AG04450 (cell line): ENCODE results near the gene CNEP1R1. TPM values are rescaled to one million over a fixed set of nuclear protein-coding genes. Genes with fewer than 3 reads are reported as not detected.

ENCODE experiments used
- CTCF ChIA-PET: fragments of 300-600, 350-600 bp; formaldehyde crosslinking; extraction: SDS; loops from one replicate; lab custom pipeline; 2022; ENCODE audit warnings: antibody characterized with exemption, inconsistent platforms; lab: Charles Lee
- POLR2A ChIA-PET: fragments of 350-600 bp; formaldehyde crosslinking; extraction: SDS; loops from one replicate; lab custom pipeline; 2021; ENCODE audit warnings: antibody characterized with exemption, inconsistent platforms; lab: Yijun Ruan, JAX
- DNase-seq: peaks from one replicate; pipeline ENCODE4 v3.0.0-alpha.2; 2011; ENCODE audit warnings: low read depth, low spot score
- H3K27ac ChIP-seq: one replicate; pipeline ENCODE4 v1.5.1; 2012; ENCODE audit warnings: low read depth, low read length, control low read depth
- H3K27me3 ChIP-seq: one replicate; pipeline ENCODE4 v1.6.0; 2012; ENCODE audit warnings: low read length; ENCODE audit not compliant: control insufficient read depth, insufficient read depth
- H3K4me3 ChIP-seq: 2 replicates; pipeline ENCODE4 v1.5.1; 2011; ENCODE audit warnings: mild to moderate bottlenecking, low read depth, low read length, control low read depth
- H3K9me3 ChIP-seq: 2 replicates; pipeline ENCODE4 v1.5.1; 2012; ENCODE audit warnings: low read length; ENCODE audit not compliant: control insufficient read depth, insufficient read depth
- polyA plus RNA-seq: library from polyadenylated mRNA; depleted of rRNA; stranded (reverse); fragments of >200 nt; gene quantifications from 2 replicates; pipeline ENCODE4 v1.2.3, GENCODE V29; 2011
- TF ChIP-seq, protein P1 (sequence below): IDR thresholded peaks from 2 replicates; pipeline ENCODE4 v1.5.1; 2011; ENCODE audit warnings: low read depth, low read length, control low read depth, inconsistent platforms

The CNEP1R1 gene
- polyA plus RNA-seq, 1 experiment: 33.0 TPM

DNA sequence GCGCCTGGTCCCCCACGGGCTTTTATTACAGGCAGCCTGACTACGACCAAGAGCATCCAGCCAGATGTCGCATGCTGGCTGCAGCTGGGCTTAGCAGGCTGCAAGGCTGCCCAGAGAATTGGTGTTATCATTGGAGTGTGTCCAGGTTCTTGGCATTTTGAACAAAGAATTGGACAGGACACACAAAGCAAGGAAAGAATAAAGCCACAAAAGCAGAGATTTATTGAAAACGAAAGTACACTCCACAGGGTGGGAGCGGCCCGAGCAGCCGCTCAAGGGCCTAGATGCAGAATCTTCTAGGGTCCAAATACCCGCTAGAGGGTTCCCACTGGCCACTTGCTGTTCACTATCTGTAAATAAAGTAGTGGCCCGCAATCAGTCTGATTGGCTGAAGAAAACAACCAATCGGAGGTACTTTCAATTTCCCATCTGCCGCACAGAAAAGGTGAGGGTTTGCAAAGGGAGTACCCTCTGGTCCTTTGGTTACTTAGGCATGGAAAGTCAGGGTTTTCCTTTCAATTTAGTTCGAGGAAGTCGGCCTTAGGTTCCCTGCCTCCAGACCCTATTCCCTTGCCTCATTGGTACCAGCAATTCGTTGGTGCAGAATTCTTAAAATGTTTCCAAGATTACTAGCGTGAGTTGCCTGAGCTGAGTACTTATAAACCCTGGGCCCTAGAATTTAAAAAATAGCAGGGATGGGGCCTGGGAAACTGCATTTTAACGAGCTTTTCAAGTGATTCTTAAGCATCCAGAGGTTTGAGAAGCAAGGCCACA is 38.5 kb upstream of the CNEP1R1 start:
- H3K27me3 ChIP-seq: no peaks in the 10 kb centered on the region
- H3K27ac ChIP-seq: no peak overlapping the region
- TF ChIP-seq, protein P1, sequence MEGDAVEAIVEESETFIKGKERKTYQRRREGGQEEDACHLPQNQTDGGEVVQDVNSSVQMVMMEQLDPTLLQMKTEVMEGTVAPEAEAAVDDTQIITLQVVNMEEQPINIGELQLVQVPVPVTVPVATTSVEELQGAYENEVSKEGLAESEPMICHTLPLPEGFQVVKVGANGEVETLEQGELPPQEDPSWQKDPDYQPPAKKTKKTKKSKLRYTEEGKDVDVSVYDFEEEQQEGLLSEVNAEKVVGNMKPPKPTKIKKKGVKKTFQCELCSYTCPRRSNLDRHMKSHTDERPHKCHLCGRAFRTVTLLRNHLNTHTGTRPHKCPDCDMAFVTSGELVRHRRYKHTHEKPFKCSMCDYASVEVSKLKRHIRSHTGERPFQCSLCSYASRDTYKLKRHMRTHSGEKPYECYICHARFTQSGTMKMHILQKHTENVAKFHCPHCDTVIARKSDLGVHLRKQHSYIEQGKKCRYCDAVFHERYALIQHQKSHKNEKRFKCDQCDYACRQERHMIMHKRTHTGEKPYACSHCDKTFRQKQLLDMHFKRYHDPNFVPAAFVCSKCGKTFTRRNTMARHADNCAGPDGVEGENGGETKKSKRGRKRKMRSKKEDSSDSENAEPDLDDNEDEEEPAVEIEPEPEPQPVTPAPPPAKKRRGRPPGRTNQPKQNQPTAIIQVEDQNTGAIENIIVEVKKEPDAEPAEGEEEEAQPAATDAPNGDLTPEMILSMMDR: no peak
- no peak for DNase-seq
- CTCF ChIA-PET: no interaction called here
- POLR2A ChIA-PET: no interaction called here
- no peaks in the 10 kb centered on the region for H3K9me3 ChIP-seq
- 0 out of 2 replicates have a peak overlapping the region, but pooled peaks have one; percentile 2 for H3K4me3 ChIP-seq

- H3K27me3 ChIP-seq: no peaks in the 10 kb centered on the region
- CTCF ChIA-PET: no interaction called here
Observed at GRCh38 chr16:49987381-49987780, 37.6 kb upstream of the CNEP1R1 start.

DNA sequence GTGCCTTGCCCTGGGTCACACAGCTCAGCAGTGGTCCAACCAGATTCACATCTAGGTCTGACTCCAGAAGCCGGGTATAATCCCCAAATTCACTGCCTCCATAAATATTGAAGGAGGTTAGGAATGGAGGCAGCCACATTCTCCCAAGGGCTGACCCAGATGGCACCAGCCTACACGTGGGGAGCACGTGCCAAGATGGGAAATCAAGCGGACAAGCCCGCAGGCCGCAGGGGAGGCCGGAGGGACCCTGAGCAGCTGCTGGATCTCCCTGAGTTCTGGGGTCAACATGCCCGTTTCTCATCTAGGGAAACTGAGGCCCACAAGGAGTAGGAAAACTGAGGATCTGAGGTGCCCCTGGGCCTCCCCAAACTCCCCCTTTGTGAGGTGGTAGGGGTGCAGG is 32.2 kb upstream of the CNEP1R1 start:
- ChIA-PET CTCF (interaction anchor here (0.6 kb wide), 1 partner anchor 32 kb away, joined by 3 read pairs; no protein-coding TSS in a partner anchor), POLR2A (no interaction called here)
- Histone ChIP-seq H3K9me3 (no peaks in the 10 kb centered on the region), H3K27ac (no peak overlapping the region), H3K27me3 (no peaks in the 10 kb centered on the region), H3K4me3 (no peak overlapping the region)
- TF ChIP-seq, protein P1: no peak
- DNase-seq: no peak

More at GRCh38 chr16:49987381-49987780, 37.6 kb upstream of the CNEP1R1 start:
- H3K9me3 ChIP-seq: no peaks in the 10 kb centered on the region
- no peak for DNase-seq
- TF ChIP-seq, protein P1: no peak
- no peak overlapping the region for H3K4me3 ChIP-seq
- POLR2A ChIA-PET: no interaction called here
- H3K27ac ChIP-seq: no peak overlapping the region

GRCh38 chr16:49993579-49993978 is 31.4 kb upstream of the CNEP1R1 start:
- no peak overlapping the region for H3K4me3 ChIP-seq
- no peaks in the 10 kb centered on the region for H3K27me3 ChIP-seq
- no peaks in the 10 kb centered on the region for H3K9me3 ChIP-seq
- TF ChIP-seq, protein P1: no peak
- CTCF ChIA-PET: no interaction called here
- POLR2A ChIA-PET: no interaction called here
- H3K27ac ChIP-seq: no peak overlapping the region
- no peak for DNase-seq

GRCh38 chr16:49994006-49994405 is 31.0 kb upstream of the CNEP1R1 start:
- H3K27ac ChIP-seq: no peak overlapping the region
- no peaks in the 10 kb centered on the region for H3K27me3 ChIP-seq
- CTCF ChIA-PET: no interaction called here
- POLR2A ChIA-PET: no interaction called here
- H3K4me3 ChIP-seq: no peak overlapping the region
- DNase-seq: no peak
- H3K9me3 ChIP-seq: no peaks in the 10 kb centered on the region
- TF ChIP-seq, protein P1: no peak
